Right renal cortex interstitium (tissue), 3 donors: ENCODE results near the gene LRRFIP1. TPM values are rescaled to one million over a fixed set of nuclear protein-coding genes. Genes with fewer than 3 reads are reported as not detected.
"Not testable (repeated sequence)": the region's sequence is repeated elsewhere in the genome, so short reads cannot be mapped to it uniquely, and the experiment has no call there.

Source experiments
- DNase-seq, 3 donors: peaks; one replicate each; pipeline ENCODE4 v3.0.0-alpha.2; 2013; ENCODE audit warnings: low read depth in 3 of 3, low spot score in 2 of 3
- polyA plus RNA-seq, 3 donors: library from polyadenylated mRNA; unstranded; fragments of 120-200 nt; gene quantifications; one replicate each; pipeline ENCODE4 v1.2.1, GENCODE V29; 2013; ENCODE audit not compliant: insufficient read length in 3 of 3

The LRRFIP1 gene
- 10 to 100 TPM; 90.4 to 97.6 (median 93.6) TPM for polyA plus RNA-seq

GRCh38 chr2:237627441-237628246 is at the start of gene LRRFIP1:
LRRFIP1 (plus strand) TSS chr2:237627587; CDS start chr2:237627645, 58 bp downstream.
- DNase-seq, result no peak

- no peak for DNase-seq
These were observed 49.2 kb upstream of the LRRFIP1 start for GRCh38 chr2:237577956-237578870.

GRCh38 chr2:237581326-237581725 is 46.1 kb upstream of the LRRFIP1 start:
- no peak for DNase-seq

- peak in 1 of 3 donors; percentile 53 for DNase-seq
These were observed 45.3 kb upstream of the LRRFIP1 start for GRCh38 chr2:237581751-237582746.

- DNase-seq, result no peak
These were observed 43.7 kb upstream of the LRRFIP1 start for GRCh38 chr2:237583385-237584295.

- no peak for DNase-seq
These were observed 41.7 kb upstream of the LRRFIP1 start for GRCh38 chr2:237585590-237586221.

- DNase-seq, result no peak
These were observed 39.2 kb upstream of the LRRFIP1 start for GRCh38 chr2:237588044-237588696.

- DNase-seq, result no peak
These were observed 36.9 kb upstream of the LRRFIP1 start, which contains the start of gene RAB17 for GRCh38 chr2:237590272-237591140. RAB17 (minus strand) TSS chr2:237590734; CDS start chr2:237586154, 4,580 bp downstream.

- DNase-seq, result no peak
These were observed 36.1 kb upstream of the LRRFIP1 start for GRCh38 chr2:237591141-237591881.

GRCh38 chr2:237592425-237592980 is 34.9 kb upstream of the LRRFIP1 start:
- no peak for DNase-seq

- no peak for DNase-seq
These were observed 34.4 kb upstream of the LRRFIP1 start for GRCh38 chr2:237593036-237593435.

GRCh38 chr2:237593596-237594320 is 33.6 kb upstream of the LRRFIP1 start:
- no peak for DNase-seq

- DNase-seq, result no peak
These were observed 32.9 kb upstream of the LRRFIP1 start for GRCh38 chr2:237594514-237594871.

- not testable (repeated sequence) for DNase-seq
These were observed 31.4 kb upstream of the LRRFIP1 start for GRCh38 chr2:237595829-237596519.
